ENCODE data around the gene USP21.

GRCh38 chr1:161121834-161122233, 37.5 kb upstream of the USP21 start:
- TF ChIP-seq EZH2 (IDR thresholded peaks at IDR 0.05) (no peak), POLR2AphosphoS5 (IDR thresholded peaks at IDR 0.05; ENCODE audit: borderline replicate concordance, low read depth, low read length) (no peak)
